GM19023 (cell line): ENCODE measurements around the gene TRIM8.
A peak's percentile ranks its signal among the peaks of the same experiment; 100 is the strongest.

ENCODE experiments used
- ATAC-seq: cut with Tn5 transposase; IDR thresholded peaks from one replicate; pipeline ENCODE4 v1.9.1; 2021; ENCODE audit warnings: mild to moderate bottlenecking, moderate library complexity; ENCODE audit not compliant: unreplicated experiment

TRIM8 gene

DNA sequence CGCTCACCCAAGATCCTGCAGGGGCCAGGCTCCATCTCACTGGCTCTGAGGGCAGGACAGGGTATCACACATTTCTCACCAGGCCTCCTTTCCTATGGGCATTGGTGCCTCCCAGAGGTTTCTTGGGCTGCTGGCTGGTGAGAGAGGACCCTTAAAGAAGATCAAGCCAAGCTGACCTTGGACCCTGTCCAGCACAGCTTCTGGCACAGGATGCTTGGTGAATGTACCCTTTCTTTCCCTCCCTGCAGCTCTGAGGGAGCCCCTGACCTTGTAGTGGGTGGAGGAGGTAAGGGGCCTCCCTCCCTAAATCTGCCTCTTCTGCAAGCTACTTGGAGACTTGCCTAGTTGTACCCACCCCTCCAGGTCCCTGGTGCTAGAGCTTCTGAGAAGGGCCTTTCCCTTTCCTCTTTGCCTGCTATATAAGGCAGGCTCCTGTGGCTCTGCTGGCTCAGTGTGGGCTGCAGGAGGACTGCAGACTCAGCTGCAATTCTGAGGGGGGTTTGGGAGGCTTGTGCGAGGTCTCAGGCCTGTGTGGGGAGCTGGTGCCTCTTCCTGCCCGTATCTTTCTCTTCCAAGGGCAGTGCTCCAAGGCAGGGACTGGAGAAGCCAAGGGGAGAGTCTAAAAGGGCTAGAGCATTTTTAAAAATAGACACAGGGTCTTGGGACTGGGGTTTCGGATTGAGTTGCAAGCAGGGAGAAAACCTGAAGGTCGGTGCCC lies 11.7 kb upstream of the TRIM8 start:
- no peak for ATAC-seq

DNA sequence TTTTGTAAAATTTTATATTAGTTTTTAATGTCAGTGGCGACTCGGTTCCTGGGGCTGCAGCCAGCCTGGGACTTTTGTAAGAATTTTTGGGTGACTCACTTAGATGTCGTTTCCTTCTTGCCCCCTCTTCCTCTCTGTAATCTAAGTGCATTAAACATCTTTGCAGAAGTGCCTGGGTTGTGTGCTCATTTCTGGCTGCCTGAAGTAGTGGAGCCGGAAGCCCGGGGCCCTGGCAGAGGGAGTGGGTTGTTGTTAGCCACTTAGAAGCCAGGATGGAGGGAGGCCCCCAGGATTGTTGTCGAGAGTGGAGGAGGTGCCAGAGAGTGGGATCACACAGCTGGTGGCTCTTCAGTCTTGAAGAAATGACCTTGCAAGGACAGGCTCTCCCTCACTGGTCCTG lies 11.0 kb upstream of the TRIM8 start:
- no peak for ATAC-seq

- ATAC-seq, result no peak
Observed at GRCh38 chr10:102633848-102634247, 10.4 kb upstream of the TRIM8 start.

DNA sequence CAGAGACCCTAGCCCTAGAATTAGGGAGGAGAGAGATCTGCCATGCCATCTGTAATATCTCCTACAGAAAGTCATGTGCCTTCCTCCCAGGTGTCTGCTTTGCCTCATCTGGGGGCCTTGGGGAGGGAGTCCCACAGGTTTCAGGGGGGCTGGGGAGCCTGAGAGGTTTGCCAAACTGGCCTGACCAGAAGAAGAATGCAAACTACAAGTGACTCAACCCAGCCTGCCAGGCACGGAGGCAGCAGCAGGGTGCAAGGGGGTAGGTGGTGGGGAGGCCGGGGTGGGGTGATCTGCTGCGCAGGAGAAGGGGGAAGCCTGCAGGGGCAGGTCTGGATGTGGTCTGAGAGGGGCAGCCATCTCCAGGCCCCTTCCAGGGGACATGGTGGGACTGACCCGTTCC lies 9.6 kb upstream of the TRIM8 start:
- ATAC-seq, result no peak

GRCh38 chr10:102635377-102635776 lies 8.9 kb upstream of the TRIM8 start:
- ATAC-seq, result no peak

- no peak for ATAC-seq
Observed at GRCh38 chr10:102639537-102639936, 4.7 kb upstream of the TRIM8 start.

- ATAC-seq, result no peak
Observed at GRCh38 chr10:102641402-102641801, 2.9 kb upstream of the TRIM8 start.

DNA sequence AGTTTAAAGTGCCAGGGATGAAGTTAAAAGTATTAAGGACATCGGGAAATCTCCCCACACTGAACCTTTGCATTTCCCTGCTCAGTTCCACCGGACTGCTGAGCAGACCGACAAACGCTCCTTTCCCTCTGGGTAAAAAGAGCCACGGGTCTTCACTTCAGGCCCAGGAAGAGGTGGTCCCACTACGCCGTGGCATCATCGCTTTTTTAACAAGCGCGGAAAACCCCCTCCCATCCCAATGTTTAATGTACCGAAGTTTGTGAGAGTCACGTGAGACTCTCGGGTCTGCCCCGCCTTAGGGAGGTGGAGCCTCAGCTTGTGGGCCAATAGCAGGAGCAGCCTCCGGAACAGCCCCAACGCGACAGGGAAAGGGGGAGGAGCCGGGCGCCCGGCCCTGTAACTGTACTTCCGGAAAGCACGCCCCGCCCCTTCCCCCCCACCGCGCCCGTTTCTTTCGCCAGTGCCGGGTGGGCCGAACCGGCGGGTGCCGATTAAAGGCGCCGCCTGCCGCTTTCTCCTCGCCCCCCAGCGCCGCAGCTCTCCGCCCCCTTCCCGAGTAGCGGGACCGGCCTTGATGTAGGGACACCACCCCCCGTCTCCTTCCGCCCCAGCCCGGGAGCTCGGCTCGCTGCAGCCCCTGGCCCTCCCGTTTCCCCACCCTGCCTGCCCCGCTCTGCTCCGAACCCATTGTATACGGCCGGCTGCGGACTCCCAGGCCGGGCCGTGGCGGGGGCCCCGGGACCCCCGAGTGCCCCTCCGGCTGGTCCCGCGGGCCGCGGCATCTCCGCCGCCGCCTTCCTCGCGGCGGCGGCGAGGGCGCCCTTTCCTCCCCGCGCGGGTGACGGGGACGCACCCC lies 2.2 kb upstream of the TRIM8 start:
- peak; percentile 47 for ATAC-seq

- ATAC-seq, result no peak
Observed at GRCh38 chr10:102642736-102643335, 1.4 kb upstream of the TRIM8 start.

- peak; percentile 1 for ATAC-seq
Observed at GRCh38 chr10:102643336-102644065, 778 bp upstream of the TRIM8 start.

GRCh38 chr10:102644646-102645387 lies 538 bp downstream of the TRIM8 start:
- no peak for ATAC-seq

DNA sequence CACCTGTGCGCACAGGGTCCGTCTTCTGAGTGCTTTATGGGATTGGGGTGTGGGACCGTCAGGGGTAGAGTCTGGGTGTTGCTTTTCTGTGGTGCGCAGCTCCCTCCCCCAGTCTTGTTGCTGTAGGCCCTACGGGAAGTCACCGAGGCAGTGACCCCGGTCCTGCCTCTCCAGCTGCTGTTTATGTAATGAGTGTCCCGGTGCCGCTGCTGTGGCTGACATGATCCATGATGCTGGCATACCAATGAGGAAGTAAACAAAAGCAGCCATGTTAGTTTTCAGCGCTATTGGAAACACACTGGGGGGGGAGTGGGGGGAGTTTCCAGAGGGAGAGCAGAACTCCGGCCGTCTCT lies 1.1 kb downstream of the TRIM8 start:
- no peak for ATAC-seq

GRCh38 chr10:102645741-102646609 lies 1.7 kb downstream of the TRIM8 start:
- peak; percentile 38 for ATAC-seq

- no peak for ATAC-seq
Observed at GRCh38 chr10:102646610-102647442, 2.5 kb downstream of the TRIM8 start.

DNA sequence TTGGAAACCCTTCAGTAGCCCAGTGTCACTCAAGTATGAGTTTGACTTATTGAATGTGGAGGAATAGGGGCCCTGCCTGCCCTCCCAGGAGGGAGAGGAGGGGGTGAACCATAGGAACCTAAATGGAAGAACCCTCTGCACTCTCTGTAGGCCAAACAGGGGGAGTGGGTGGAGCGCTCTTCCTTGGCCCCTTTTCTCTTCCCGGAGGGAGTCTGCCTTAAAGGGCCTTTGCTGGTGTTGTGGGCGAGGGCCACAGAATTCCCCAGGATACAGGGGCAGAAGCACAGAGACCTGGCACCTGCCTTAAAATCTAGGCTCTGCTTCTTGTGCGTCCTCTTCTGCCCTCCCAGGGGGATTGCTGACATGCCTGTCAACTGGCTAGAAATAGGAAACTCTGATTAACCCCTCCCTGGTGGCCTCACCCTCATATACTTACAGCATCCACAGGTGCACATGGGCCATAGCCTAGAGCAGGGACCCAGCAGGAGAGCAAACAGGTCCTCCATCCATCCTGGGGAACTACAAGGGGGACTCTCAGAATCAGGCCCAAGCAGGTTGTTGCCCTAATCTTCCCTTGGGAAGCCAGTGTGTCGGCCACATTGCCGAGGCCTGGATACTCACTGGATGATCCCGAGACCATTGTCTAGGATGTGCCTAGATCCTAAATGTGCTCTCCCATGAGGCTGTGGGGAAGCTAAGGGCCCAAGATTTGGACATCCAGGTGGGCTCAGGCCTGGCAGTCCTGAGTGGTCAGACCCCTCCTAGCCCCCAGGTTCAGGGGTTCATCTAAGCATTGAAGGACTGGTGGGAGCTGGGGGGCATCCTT lies 3.4 kb downstream of the TRIM8 start:
- no peak for ATAC-seq

DNA sequence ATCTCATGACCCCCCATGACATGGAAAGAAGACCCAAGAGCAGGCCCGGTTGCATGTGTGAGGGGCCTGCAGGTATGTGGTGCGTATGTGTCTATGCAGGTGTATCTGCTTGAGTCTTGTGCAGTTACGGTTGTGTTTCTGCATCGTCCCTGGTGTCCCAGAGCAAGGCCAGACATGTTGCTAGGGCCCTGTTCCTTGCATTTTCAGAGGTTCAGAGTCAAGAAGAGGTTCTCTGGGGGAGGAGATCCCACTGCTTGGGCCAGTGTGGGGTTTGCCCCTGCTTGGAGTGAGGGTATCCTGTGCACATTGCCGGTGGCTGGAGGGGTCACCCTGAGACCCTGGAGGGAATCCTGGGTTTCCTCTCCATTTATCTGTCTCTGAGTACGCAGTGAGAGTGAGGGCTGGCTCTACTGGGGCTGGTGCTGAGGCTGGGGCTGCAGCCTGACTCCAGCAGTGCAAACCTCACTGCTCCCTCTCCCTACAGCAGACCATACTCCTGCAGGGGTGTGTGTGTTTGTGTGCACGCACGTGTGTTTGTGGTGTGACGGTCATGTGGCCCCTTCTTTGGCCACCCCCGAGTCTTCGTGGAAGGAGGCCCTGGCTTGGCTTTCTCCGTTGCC lies 4.1 kb downstream of the TRIM8 start:
- ATAC-seq, result no peak
